Stimulated activated CD8-positive, alpha-beta memory T cell treated with anti-CD3 and anti-CD28 coated beads, Interleukin-7, amount 100 ng/mL, for 4 hours (primary cell): ENCODE measurements around the gene GPR50.

Experiments
- DNase-seq, 2 donors: peaks; one replicate each; pipeline ENCODE4 v3.0.0-alpha.2; 2020; ENCODE audit warnings: low read depth in 2 of 2

GPR50 gene

GRCh38 chrX:151227627-151228026 is 51.2 kb downstream of the GPR50 start:
- DNase-seq, result no peak

GRCh38 chrX:151228935-151229334 is 52.6 kb downstream of the GPR50 start:
- no peak for DNase-seq
